ENCODE measurements around the gene GLIS1. TPM values are rescaled to one million over a fixed set of nuclear protein-coding genes. Genes with fewer than 3 reads are reported as not detected.

The GLIS1 gene
- total RNA-seq, 1 experiment from 2014 or later: 0.24 TPM

GRCh38 chr1:53718443-53718842 lies 20.5 kb downstream of the GLIS1 start (continued):
- TF ChIP-seq ZBTB21 (CRISPR knock-in tag; IDR thresholded peaks at IDR 0.05; ENCODE audit: borderline replicate concordance): no peak
- no peak for TF ChIP-seq CTCF (IDR thresholded peaks at IDR 0.05)

- no peak overlapping the region for H3K4me3 Mint-ChIP-seq
- H3K27ac Mint-ChIP-seq: no peak overlapping the region
- CTCF ChIA-PET: interaction anchor here (1.0 to 2.5 kb wide), 4 partner anchors 8 to 175 kb away, joined by 3 to 35 read pairs (median 13); no protein-coding TSS in a partner anchor
- no peaks in the 10 kb centered on the region for H3K4me1 Mint-ChIP-seq
- peaks cover 5% of the 10 kb centered on the region for H3K9me3 Mint-ChIP-seq
- no peaks in the 10 kb centered on the region for H3K36me3 Mint-ChIP-seq
- POLR2A ChIA-PET: no interaction called here
- ATAC-seq (no peak), DNase-seq (ENCODE audit: low spot score) (no peak)
- TF ChIP-seq CREB1 (CRISPR knock-in tag; IDR thresholded peaks at IDR 0.05): no peak
- no peak for TF ChIP-seq MLX (CRISPR knock-in tag; IDR thresholded peaks at IDR 0.05)
- no peak for TF ChIP-seq ZBTB43 (CRISPR knock-in tag; IDR thresholded peaks at IDR 0.05)
- no peak for TF ChIP-seq RORB (CRISPR knock-in tag; IDR thresholded peaks at IDR 0.05)
- TF ChIP-seq ZNF232 (CRISPR knock-in tag; IDR thresholded peaks at IDR 0.05): no peak
- TF ChIP-seq TCF7 (CRISPR knock-in tag; IDR thresholded peaks at IDR 0.05; ENCODE audit: low read depth): no peak
- no peaks in the 10 kb centered on the region; the same call in 1 of the 2 replicates for H3K27me3 Mint-ChIP-seq (ENCODE audit: low read depth)
Measured at GRCh38 chr1:53717025-53717804, 21.7 kb downstream of the GLIS1 start.

- Mint-ChIP-seq H3K27ac (no peak overlapping the region), H3K36me3 (no peaks in the 10 kb centered on the region), H3K4me3 (no peak overlapping the region), H3K9me3 (peaks cover 5% of the 10 kb centered on the region), H3K4me1 (no peaks in the 10 kb centered on the region), H3K27me3 (ENCODE audit: low read depth) (no peaks in the 10 kb centered on the region; the same call in 1 of the 2 replicates)
- POLR2A ChIA-PET: interaction anchor here (0.5 to 1.4 kb wide), 2 partner anchors 11 to 16 kb away, joined by 3 to 5 read pairs; no protein-coding TSS in a partner anchor
- no peak for TF ChIP-seq TCF7 (CRISPR knock-in tag; IDR thresholded peaks at IDR 0.05; ENCODE audit: low read depth)
- no peak for TF ChIP-seq FOXP1 (CRISPR knock-in tag; IDR thresholded peaks at IDR 0.05; ENCODE audit: borderline replicate concordance)
- TF ChIP-seq SMAD3 (CRISPR knock-in tag; IDR thresholded peaks at IDR 0.05; ENCODE audit: borderline replicate concordance): no peak
- TF ChIP-seq NR1H2 (CRISPR knock-in tag; IDR thresholded peaks at IDR 0.05): no peak
- TF ChIP-seq E2F1 (CRISPR knock-in tag; IDR thresholded peaks at IDR 0.05): no peak
- no peak for TF ChIP-seq PREB (CRISPR knock-in tag; IDR thresholded peaks at IDR 0.05; ENCODE audit: borderline replicate concordance)
- no peak for TF ChIP-seq FOXJ3 (CRISPR knock-in tag; IDR thresholded peaks at IDR 0.05; ENCODE audit: borderline replicate concordance)
- TF ChIP-seq RELA (CRISPR knock-in tag; IDR thresholded peaks at IDR 0.05; ENCODE audit: borderline replicate concordance): no peak
- TF ChIP-seq ZNF425 (CRISPR knock-in tag; conservative IDR thresholded peaks at IDR 0.05): no peak
- no peak for TF ChIP-seq TEAD1 (CRISPR knock-in tag; IDR thresholded peaks at IDR 0.05)
- TF ChIP-seq NFE2L1 (CRISPR knock-in tag; IDR thresholded peaks at IDR 0.05): no peak
- TF ChIP-seq NR2C2 (CRISPR knock-in tag; IDR thresholded peaks at IDR 0.05): no peak
- no peak for TF ChIP-seq JUN (CRISPR knock-in tag; IDR thresholded peaks at IDR 0.05)
- TF ChIP-seq ATF6 (CRISPR knock-in tag; IDR thresholded peaks at IDR 0.05): no peak
- DNase-seq (ENCODE audit: low spot score): no peak
- ATAC-seq: no peak
- CTCF ChIA-PET: interaction anchor here (0.5 to 2.5 kb wide), 56 partner anchors 9 to 276 kb away, joined by 3 to 51 read pairs (median 4); partner anchors contain the start of genes GLIS1, IFT25 and YIPF1
Measured at GRCh38 chr1:53716150-53716549, 22.8 kb downstream of the GLIS1 start.
